Measurements from ENCODE around the gene TSPO2.
"Not testable (repeated sequence)": the region's sequence is repeated elsewhere in the genome, so short reads cannot be mapped to it uniquely, and the experiment has no call there.

TSPO2 gene

GRCh38 chr6:41013466-41014153, 28.7 kb upstream of the TSPO2 start:
- no peak overlapping the region for H2AFZ ChIP-seq (ENCODE audit: low read length)
- no peak overlapping the region for H3K27ac ChIP-seq (ENCODE audit: low read depth, low read length, poor library complexity, severe bottlenecking)
- no peaks in the 10 kb centered on the region for H4K20me1 ChIP-seq (ENCODE audit: insufficient read depth, low read length)
- no peaks in the 10 kb centered on the region for H3K9me3 ChIP-seq (ENCODE audit: low read length)
- H3K79me2 ChIP-seq (ENCODE audit: insufficient read depth, low read length) = no peaks in the 10 kb centered on the region
- no peaks in the 10 kb centered on the region for H3K4me1 ChIP-seq (ENCODE audit: insufficient read depth, low read length, severe bottlenecking)
- H3K9me2 ChIP-seq (ENCODE audit: low read depth, low read length) = no peaks in the 10 kb centered on the region
- TF ChIP-seq EZH2 (IDR thresholded peaks at IDR 0.05; ENCODE audit: borderline replicate concordance, low read length) (no peak), CTCF (IDR thresholded peaks at IDR 0.05; ENCODE audit: low read length) (no peak)
- H3K36me3 ChIP-seq (ENCODE audit: insufficient read depth, low read length) = no peaks in the 10 kb centered on the region
- no peak overlapping the region for H3K4me3 ChIP-seq (ENCODE audit: low read depth, low read length, poor library complexity, severe bottlenecking)
- no peak overlapping the region for H3K9ac ChIP-seq (ENCODE audit: low read length)
- H3K4me2 ChIP-seq (ENCODE audit: low read length) = no peak overlapping the region
- H3F3A ChIP-seq (ENCODE audit: insufficient read depth, low read length) = no peaks in the 10 kb centered on the region
- no peaks in the 10 kb centered on the region for H3K27me3 ChIP-seq (ENCODE audit: insufficient read depth, low read length)

- Histone ChIP-seq H3F3A (ENCODE audit: insufficient read depth, low read length) (no peaks in the 10 kb centered on the region), H4K20me1 (ENCODE audit: insufficient read depth, low read length) (no peaks in the 10 kb centered on the region), H3K9me3 (ENCODE audit: low read length) (no peaks in the 10 kb centered on the region), H3K4me1 (ENCODE audit: insufficient read depth, low read length, severe bottlenecking) (no peaks in the 10 kb centered on the region), H3K9me2 (ENCODE audit: low read depth, low read length) (no peaks in the 10 kb centered on the region), H3K79me2 (ENCODE audit: insufficient read depth, low read length) (no peaks in the 10 kb centered on the region), H3K27ac (ENCODE audit: low read depth, low read length, poor library complexity, severe bottlenecking) (no peak overlapping the region), H3K4me3 (ENCODE audit: low read depth, low read length, poor library complexity, severe bottlenecking) (no peak overlapping the region), H2AFZ (ENCODE audit: low read length) (no peak overlapping the region), H3K9ac (ENCODE audit: low read length) (no peak overlapping the region), H3K4me2 (ENCODE audit: low read length) (no peak overlapping the region), H3K36me3 (ENCODE audit: insufficient read depth, low read length) (no peaks in the 10 kb centered on the region), H3K27me3 (ENCODE audit: insufficient read depth, low read length) (no peaks in the 10 kb centered on the region)
- TF ChIP-seq EZH2 (IDR thresholded peaks at IDR 0.05; ENCODE audit: borderline replicate concordance, low read length) (no peak), CTCF (IDR thresholded peaks at IDR 0.05; ENCODE audit: low read length) (no peak)
Measured at GRCh38 chr6:41014780-41015179, 27.5 kb upstream of the TSPO2 start.

GRCh38 chr6:41015860-41016259, 26.4 kb upstream of the TSPO2 start:
- not testable (repeated sequence) for H3F3A ChIP-seq (ENCODE audit: insufficient read depth, low read length); H3K4me2 ChIP-seq (ENCODE audit: low read length); H3K27me3 ChIP-seq (ENCODE audit: insufficient read depth, low read length); H3K79me2 ChIP-seq (ENCODE audit: insufficient read depth, low read length); H2AFZ ChIP-seq (ENCODE audit: low read length); H3K4me3 ChIP-seq (ENCODE audit: low read depth, low read length, poor library complexity, severe bottlenecking); H4K20me1 ChIP-seq (ENCODE audit: insufficient read depth, low read length); H3K9me3 ChIP-seq (ENCODE audit: low read length); H3K36me3 ChIP-seq (ENCODE audit: insufficient read depth, low read length); H3K9ac ChIP-seq (ENCODE audit: low read length); H3K27ac ChIP-seq (ENCODE audit: low read depth, low read length, poor library complexity, severe bottlenecking); H3K9me2 ChIP-seq (ENCODE audit: low read depth, low read length); H3K4me1 ChIP-seq (ENCODE audit: insufficient read depth, low read length, severe bottlenecking)

DNA sequence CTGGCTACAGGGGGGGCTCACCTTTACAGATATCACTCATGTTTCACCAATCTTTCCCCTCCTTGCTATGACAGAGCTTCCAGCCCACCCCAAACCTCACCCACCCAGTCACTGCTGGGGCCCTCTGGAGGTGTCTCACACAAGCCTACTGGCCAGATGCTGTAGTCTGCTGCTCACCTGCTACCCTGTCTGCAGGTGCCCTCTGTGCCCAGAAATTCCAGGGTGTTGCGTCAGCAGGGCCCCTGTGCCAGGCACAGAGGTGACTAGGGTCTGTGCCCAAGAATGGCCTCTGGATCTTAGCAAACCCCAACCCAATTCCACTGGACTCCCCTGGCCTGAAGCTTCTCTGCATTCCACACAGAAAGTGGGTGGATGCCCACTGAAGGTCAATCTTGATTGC, 24.6 kb upstream of the TSPO2 start:
- no peaks in the 10 kb centered on the region for H3K36me3 ChIP-seq (ENCODE audit: insufficient read depth, low read length)
- H3K4me2 ChIP-seq (ENCODE audit: low read length) = no peak overlapping the region
- H3K79me2 ChIP-seq (ENCODE audit: insufficient read depth, low read length) = no peaks in the 10 kb centered on the region
- no peak overlapping the region for H2AFZ ChIP-seq (ENCODE audit: low read length)
- no peak overlapping the region for H3K9ac ChIP-seq (ENCODE audit: low read length)
- H3K27me3 ChIP-seq (ENCODE audit: insufficient read depth, low read length) = no peaks in the 10 kb centered on the region
- H3K4me1 ChIP-seq (ENCODE audit: insufficient read depth, low read length, severe bottlenecking) = no peaks in the 10 kb centered on the region
- H3K27ac ChIP-seq (ENCODE audit: low read depth, low read length, poor library complexity, severe bottlenecking) = no peak overlapping the region
- no peak for TF ChIP-seq EZH2 (IDR thresholded peaks at IDR 0.05; ENCODE audit: borderline replicate concordance, low read length)
- TF ChIP-seq CTCF (IDR thresholded peaks at IDR 0.05; ENCODE audit: low read length) = no peak
- H3F3A ChIP-seq (ENCODE audit: insufficient read depth, low read length) = no peaks in the 10 kb centered on the region
- H4K20me1 ChIP-seq (ENCODE audit: insufficient read depth, low read length) = no peaks in the 10 kb centered on the region
- no peak overlapping the region for H3K4me3 ChIP-seq (ENCODE audit: low read depth, low read length, poor library complexity, severe bottlenecking)
- no peaks in the 10 kb centered on the region for H3K9me2 ChIP-seq (ENCODE audit: low read depth, low read length)
- H3K9me3 ChIP-seq (ENCODE audit: low read length) = no peaks in the 10 kb centered on the region
